ENCODE measurements around the gene EXOSC3. TPM values are rescaled to one million over a fixed set of nuclear protein-coding genes. Genes with fewer than 3 reads are reported as not detected.
"Not testable (repeated sequence)": the region's sequence is repeated elsewhere in the genome, so short reads cannot be mapped to it uniquely, and the experiment has no call there.

EXOSC3 gene
- total and polyA plus RNA-seq, 2 donors from 2014 or later: 31.6 to 32.3 TPM

- Histone ChIP-seq H3K36me3 (ENCODE audit: control insufficient read depth in 2 of 3, insufficient read depth in 3 of 3, low read length in 3 of 3) (peaks cover 2 to 19% (median 15%) of the 10 kb centered on the region in 3 donors), H3K27me3 (ENCODE audit: control insufficient read depth, insufficient read depth, low read length) (no peaks in the 10 kb centered on the region), H3K4me1 (ENCODE audit: control insufficient read depth in 2 of 3, insufficient read depth in 2 of 3, low read depth in 1 of 3, low read length in 3 of 3) (no peaks in the 10 kb centered on the region), H3K27ac (ENCODE audit: low read depth in 2 of 2, low read length in 2 of 2) (no peak overlapping the region), H3K4me3 (ENCODE audit: low read length in 3 of 3) (no peak overlapping the region), H3K9ac (ENCODE audit: low read length in 3 of 3) (no peak overlapping the region), H3K9me3 (ENCODE audit: control insufficient read depth in 2 of 3, insufficient read depth in 1 of 3, low read length in 3 of 3) (no peaks in the 10 kb centered on the region)
- TF ChIP-seq CTCF (IDR thresholded peaks at IDR 0.05; ENCODE audit: borderline replicate concordance, extremely low read depth, insufficient read depth): no peak
- no peak for DNase-seq
- intact Hi-C loops (cut with DNase I): no loop called here
- no peak for FAIRE-seq
Measured at GRCh38 chr9:37775216-37775919, 9.5 kb downstream of the EXOSC3 start.

GRCh38 chr9:37769995-37770394 is 14.9 kb downstream of the EXOSC3 start:
- Histone ChIP-seq H3K27ac (ENCODE audit: low read depth in 2 of 2, low read length in 2 of 2) (no peak overlapping the region), H3K36me3 (ENCODE audit: control insufficient read depth in 2 of 3, insufficient read depth in 3 of 3, low read length in 3 of 3) (peaks cover under 1 to 3% (median 2%) of the 10 kb centered on the region in 3 donors), H3K9me3 (ENCODE audit: control insufficient read depth in 2 of 3, insufficient read depth in 1 of 3, low read length in 3 of 3) (no peaks in the 10 kb centered on the region), H3K4me1 (ENCODE audit: control insufficient read depth in 2 of 3, insufficient read depth in 2 of 3, low read depth in 1 of 3, low read length in 3 of 3) (no peaks in the 10 kb centered on the region), H3K4me3 (ENCODE audit: low read length in 3 of 3) (no peak overlapping the region), H3K27me3 (ENCODE audit: control insufficient read depth, insufficient read depth, low read length) (no peaks in the 10 kb centered on the region), H3K9ac (ENCODE audit: low read length in 3 of 3) (no peak overlapping the region)
- no peak for DNase-seq
- intact Hi-C loops (cut with DNase I): no loop called here
- FAIRE-seq: no peak
- no peak for TF ChIP-seq CTCF (IDR thresholded peaks at IDR 0.05; ENCODE audit: borderline replicate concordance, extremely low read depth, insufficient read depth)

GRCh38 chr9:37769306-37769705 is 15.6 kb downstream of the EXOSC3 start:
- no peaks in the 10 kb centered on the region for H3K9me3 ChIP-seq (ENCODE audit: control insufficient read depth in 2 of 3, insufficient read depth in 1 of 3, low read length in 3 of 3)
- no peaks in the 10 kb centered on the region for H3K27me3 ChIP-seq (ENCODE audit: control insufficient read depth, insufficient read depth, low read length)
- no peaks in the 10 kb centered on the region for H3K4me1 ChIP-seq (ENCODE audit: control insufficient read depth in 2 of 3, insufficient read depth in 2 of 3, low read depth in 1 of 3, low read length in 3 of 3)
- H3K9ac ChIP-seq (ENCODE audit: low read length in 3 of 3): no peak overlapping the region
- intact Hi-C loops (cut with DNase I): no loop called here
- H3K36me3 ChIP-seq (ENCODE audit: control insufficient read depth in 2 of 3, insufficient read depth in 3 of 3, low read length in 3 of 3): peaks cover 0 to 3% (median 2%) of the 10 kb centered on the region in 3 donors
- H3K4me3 ChIP-seq (ENCODE audit: low read length in 3 of 3): no peak overlapping the region
- DNase-seq (no peak), FAIRE-seq (no peak)
- H3K27ac ChIP-seq (ENCODE audit: low read depth in 2 of 2, low read length in 2 of 2): no peak overlapping the region
- TF ChIP-seq CTCF (IDR thresholded peaks at IDR 0.05; ENCODE audit: borderline replicate concordance, extremely low read depth, insufficient read depth): no peak

- intact Hi-C loops (cut with DNase I); H3K9me3 ChIP-seq (ENCODE audit: control insufficient read depth in 2 of 3, insufficient read depth in 1 of 3, low read length in 3 of 3); H3K9ac ChIP-seq (ENCODE audit: low read length in 3 of 3); DNase-seq; H3K4me3 ChIP-seq (ENCODE audit: low read length in 3 of 3); H3K36me3 ChIP-seq (ENCODE audit: control insufficient read depth in 2 of 3, insufficient read depth in 3 of 3, low read length in 3 of 3); FAIRE-seq; H3K27ac ChIP-seq (ENCODE audit: low read depth in 2 of 2, low read length in 2 of 2); H3K27me3 ChIP-seq (ENCODE audit: control insufficient read depth, insufficient read depth, low read length); H3K4me1 ChIP-seq (ENCODE audit: control insufficient read depth in 2 of 3, insufficient read depth in 2 of 3, low read depth in 1 of 3, low read length in 3 of 3): not testable (repeated sequence)
Measured at GRCh38 chr9:37765263-37765662, 19.6 kb downstream of the EXOSC3 start.

All from kidney (tissue), 14 donors.